ENCODE results near the gene PIEZO1.

DNA sequence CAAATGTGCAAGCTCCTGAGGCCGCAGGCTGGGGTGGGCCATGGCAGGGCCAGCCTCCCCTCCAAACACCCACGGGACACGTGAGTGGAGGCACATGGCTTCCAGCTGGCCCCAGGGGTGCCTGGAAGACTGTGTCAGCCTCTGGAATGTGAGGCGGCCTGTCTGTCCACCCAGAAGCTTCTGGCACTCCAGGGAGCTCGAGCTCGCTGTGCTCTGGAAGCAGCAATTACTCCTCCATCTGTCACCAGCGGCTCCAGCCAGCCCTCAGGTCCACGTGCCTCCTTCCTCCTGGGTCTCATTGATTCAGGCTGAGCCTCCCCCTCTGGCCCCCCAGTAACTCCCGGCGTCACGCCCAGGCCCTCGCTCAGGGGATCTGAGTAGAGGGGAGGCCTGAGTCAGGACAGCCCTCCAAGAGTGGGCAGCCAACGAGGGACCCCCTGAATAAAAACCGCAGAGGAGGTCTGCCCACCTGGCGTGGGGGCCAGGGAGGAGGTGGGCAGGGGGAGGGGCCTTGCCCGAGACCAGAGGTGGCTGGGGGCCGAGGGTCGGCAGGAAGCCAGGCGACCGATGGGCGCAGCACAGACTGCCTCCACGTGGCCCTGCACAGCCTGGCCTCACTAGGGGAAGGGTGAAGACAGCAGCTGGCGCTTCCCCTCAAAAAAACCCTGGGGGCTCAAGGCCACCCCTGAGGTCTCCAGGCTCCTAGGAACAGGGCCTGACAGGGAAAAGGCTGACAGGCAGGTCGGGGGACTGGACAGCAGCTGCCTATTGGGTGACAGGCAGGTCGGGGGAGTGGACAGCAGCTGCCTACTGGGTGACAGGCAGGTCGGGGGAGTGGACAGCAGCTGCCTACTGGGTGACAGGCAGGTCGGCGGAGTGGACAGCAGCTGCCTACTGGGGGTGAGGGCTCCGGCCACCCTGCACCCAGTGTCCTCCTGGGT lies 11.9 kb downstream of the PIEZO1 start:
- TF ChIP-seq POLR2A (IDR thresholded peaks at IDR 0.05): no peak
- TF ChIP-seq, protein P1, sequence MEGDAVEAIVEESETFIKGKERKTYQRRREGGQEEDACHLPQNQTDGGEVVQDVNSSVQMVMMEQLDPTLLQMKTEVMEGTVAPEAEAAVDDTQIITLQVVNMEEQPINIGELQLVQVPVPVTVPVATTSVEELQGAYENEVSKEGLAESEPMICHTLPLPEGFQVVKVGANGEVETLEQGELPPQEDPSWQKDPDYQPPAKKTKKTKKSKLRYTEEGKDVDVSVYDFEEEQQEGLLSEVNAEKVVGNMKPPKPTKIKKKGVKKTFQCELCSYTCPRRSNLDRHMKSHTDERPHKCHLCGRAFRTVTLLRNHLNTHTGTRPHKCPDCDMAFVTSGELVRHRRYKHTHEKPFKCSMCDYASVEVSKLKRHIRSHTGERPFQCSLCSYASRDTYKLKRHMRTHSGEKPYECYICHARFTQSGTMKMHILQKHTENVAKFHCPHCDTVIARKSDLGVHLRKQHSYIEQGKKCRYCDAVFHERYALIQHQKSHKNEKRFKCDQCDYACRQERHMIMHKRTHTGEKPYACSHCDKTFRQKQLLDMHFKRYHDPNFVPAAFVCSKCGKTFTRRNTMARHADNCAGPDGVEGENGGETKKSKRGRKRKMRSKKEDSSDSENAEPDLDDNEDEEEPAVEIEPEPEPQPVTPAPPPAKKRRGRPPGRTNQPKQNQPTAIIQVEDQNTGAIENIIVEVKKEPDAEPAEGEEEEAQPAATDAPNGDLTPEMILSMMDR (IDR thresholded peaks at IDR 0.05): no peak
